H9 (cell line): ENCODE measurements around the gene CHGA. TPM values are rescaled to one million over a fixed set of nuclear protein-coding genes. Genes with fewer than 3 reads are reported as not detected.

Source experiments
- DNase-seq: peaks from one replicate; pipeline ENCODE4 v3.0.0-alpha.2; 2017
- H2AFZ ChIP-seq: one replicate; pipeline ENCODE4 v1.6.1; 2013; ENCODE audit warnings: mild to moderate bottlenecking, low read length, control low read depth, moderate library complexity
- H2AK5ac ChIP-seq: 2 replicates; pipeline ENCODE4 v1.6.1; 2013; ENCODE audit warnings: low read length, control low read depth, mixed read lengths; ENCODE audit not compliant: insufficient read length
- H2BK120ac ChIP-seq: one replicate; pipeline ENCODE4 v1.6.1; 2013; ENCODE audit warnings: low read depth, mild to moderate bottlenecking, low read length, control low read depth, inconsistent platforms; ENCODE audit not compliant: poor library complexity, severe bottlenecking
- H2BK12ac ChIP-seq: 2 replicates; pipeline ENCODE4 v1.6.1; 2013; ENCODE audit warnings: low read length, control low read depth, mixed read lengths, low read depth; ENCODE audit not compliant: insufficient read length
- H2BK15ac ChIP-seq: 2 replicates; pipeline ENCODE4 v1.6.1; 2013; ENCODE audit warnings: low read depth, low read length, control low read depth
- H2BK20ac ChIP-seq: one replicate; pipeline ENCODE4 v1.6.1; 2013; ENCODE audit warnings: low read depth, mild to moderate bottlenecking, low read length, control low read depth, inconsistent platforms; ENCODE audit not compliant: poor library complexity, severe bottlenecking
- H2BK5ac ChIP-seq: 2 replicates; pipeline ENCODE4 v1.6.1; 2013; ENCODE audit warnings: low read length, control low read depth, mixed read lengths; ENCODE audit not compliant: insufficient read length
- H3K14ac ChIP-seq: 2 replicates; pipeline ENCODE4 v1.6.1; 2013; ENCODE audit warnings: low read length, control low read depth; ENCODE audit not compliant: insufficient read depth
- H3K18ac ChIP-seq: 2 replicates; pipeline ENCODE4 v1.6.1; 2013; ENCODE audit warnings: low read depth, mild to moderate bottlenecking, mixed read lengths, low read length, control low read depth; ENCODE audit not compliant: insufficient read length
- H3K23ac ChIP-seq: 2 replicates; pipeline ENCODE4 v1.6.1; 2013; ENCODE audit warnings: low read length, control low read depth, mixed read lengths, low read depth; ENCODE audit not compliant: insufficient read length
- H3K23me2 ChIP-seq: 2 replicates; pipeline ENCODE4 v1.6.1; 2013; ENCODE audit warnings: low read depth, mild to moderate bottlenecking, mixed read lengths, low read length, control low read depth; ENCODE audit not compliant: insufficient read length, poor library complexity, severe bottlenecking
- H3K27ac ChIP-seq: 2 replicates; pipeline ENCODE4 v1.5.1; 2013; ENCODE audit warnings: low read length, control low read depth, mixed read lengths, low read depth; ENCODE audit not compliant: insufficient read length
- H3K27me3 ChIP-seq: 2 replicates; pipeline ENCODE4 v1.6.1; 2013; ENCODE audit warnings: low read length, control low read depth, inconsistent platforms; ENCODE audit not compliant: insufficient read depth
- H3K4ac ChIP-seq: 2 replicates; pipeline ENCODE4 v1.6.1; 2013; ENCODE audit warnings: low read depth, mild to moderate bottlenecking, control low read depth, inconsistent platforms, low read length, moderate library complexity
- H3K4me1 ChIP-seq: 2 replicates; pipeline ENCODE4 v1.6.1; 2013; ENCODE audit warnings: low read length, control low read depth, inconsistent platforms; ENCODE audit not compliant: insufficient read depth
- H3K4me2 ChIP-seq: 2 replicates; pipeline ENCODE4 v1.6.1; 2013; ENCODE audit warnings: low read length, control low read depth, mixed read lengths; ENCODE audit not compliant: insufficient read length, insufficient read depth
- H3K56ac ChIP-seq: 2 replicates; pipeline ENCODE4 v1.6.1; 2013; ENCODE audit warnings: low read depth, mild to moderate bottlenecking, mixed read lengths, low read length, control low read depth; ENCODE audit not compliant: insufficient read length
- H3K79me1 ChIP-seq: 2 replicates; pipeline ENCODE4 v1.6.1; 2013; ENCODE audit warnings: low read depth, mild to moderate bottlenecking, moderate library complexity, low read length, control low read depth, inconsistent platforms; ENCODE audit not compliant: insufficient read depth, poor library complexity, severe bottlenecking
- H3K79me2 ChIP-seq: 2 replicates; pipeline ENCODE4 v1.6.1; 2013; ENCODE audit warnings: low read length, control low read depth, inconsistent platforms; ENCODE audit not compliant: insufficient read depth
- H3K9ac ChIP-seq: 2 replicates; pipeline ENCODE4 v1.6.1; 2013; ENCODE audit warnings: low read length, control low read depth, mixed read lengths; ENCODE audit not compliant: insufficient read length; ENCODE audit errors: extremely low read depth
- H3K9me3 ChIP-seq: one replicate; pipeline ENCODE4 v1.6.1; 2013; ENCODE audit warnings: low read depth, low read length, inconsistent platforms; ENCODE audit not compliant: control insufficient read depth
- H3T11ph ChIP-seq: one replicate; pipeline ENCODE4 v1.6.1; 2013; ENCODE audit warnings: mild to moderate bottlenecking, low read length, control low read depth, inconsistent platforms
- H4K20me1 ChIP-seq: one replicate; pipeline ENCODE4 v1.6.1; 2013; ENCODE audit not compliant: control insufficient read depth, insufficient read length, insufficient read depth
- H4K5ac ChIP-seq: 2 replicates; pipeline ENCODE4 v1.6.1; 2013; ENCODE audit warnings: low read depth, mild to moderate bottlenecking, mixed read lengths, low read length, control low read depth; ENCODE audit not compliant: insufficient read length
- H4K8ac ChIP-seq: replicated peaks from 2 replicates; pipeline ENCODE4 v1.6.1; 2013; ENCODE audit warnings: low read length, control low read depth, mixed read lengths, low read depth; ENCODE audit not compliant: insufficient read length
- H4K91ac ChIP-seq: 2 replicates; pipeline ENCODE4 v1.6.1; 2013; ENCODE audit warnings: low read depth, mild to moderate bottlenecking, moderate library complexity, mixed read lengths, low read length, control low read depth; ENCODE audit not compliant: insufficient read length
- H3K27ac Mint-ChIP-seq, 3 experiments: 2 replicates in 2 of 3; 3 replicates in 1 of 3; pipeline ENCODE4 v1.8.0; 2020 to 2021; ENCODE audit warnings: mixed read lengths in 3 of 3, mild to moderate bottlenecking in 1 of 3, moderate library complexity in 1 of 3
- H3K27me3 Mint-ChIP-seq: 2 replicates; pipeline ENCODE4 v1.8.0; 2021; ENCODE audit warnings: low read depth, mild to moderate bottlenecking, moderate library complexity, mixed read lengths
- H3K36me3 Mint-ChIP-seq, 3 experiments: 2 replicates in 2 of 3; 3 replicates in 1 of 3; pipeline ENCODE4 v1.8.0; 2020 to 2021; ENCODE audit warnings: low read depth in 3 of 3, mixed read lengths in 3 of 3; ENCODE audit not compliant: insufficient read depth in 1 of 3
- H3K4me1 Mint-ChIP-seq, 2 experiments: 2 replicates each; pipeline ENCODE4 v1.8.0; 2020; ENCODE audit warnings: mixed read lengths in 2 of 2
- H3K4me3 Mint-ChIP-seq, 2 experiments: 2 replicates in 1 of 2; 3 replicates in 1 of 2; pipeline ENCODE4 v1.8.0; 2020 to 2021; ENCODE audit warnings: mild to moderate bottlenecking in 2 of 2, mixed read lengths in 2 of 2, moderate library complexity in 1 of 2
- H3K9me3 Mint-ChIP-seq, 2 experiments: 2 replicates in 1 of 2; 3 replicates in 1 of 2; pipeline ENCODE4 v1.8.0; 2020; ENCODE audit warnings: mild to moderate bottlenecking in 2 of 2, mixed read lengths in 2 of 2, moderate library complexity in 1 of 2
- WGBS: extraction: QIAGEN DNeasy Blood & Tissue Kit; methylation state at CpG from one replicate; pipeline ENCODE4 v1.1.7; 2013; ENCODE audit warnings: missing lambda C conversion rate, low lambda C conversion rate, mixed read lengths; ENCODE audit not compliant: insufficient read length; ENCODE audit errors: extremely low coverage; 5-methylcytosine and 5-hydroxymethylcytosine counted together
- total RNA-seq: library from RNA; stranded (reverse); gene quantifications from 2 replicates; pipeline ENCODE4 v1.2.1, GENCODE V29; 2021
- TF ChIP-seq, protein P1 (sequence below): fragments of 200-600 bp; sonication (generic); conservative IDR thresholded peaks from 3 replicates; pipeline ENCODE4 v1.8.0; 2021; ENCODE audit warnings: antibody characterized with exemption, mild to moderate bottlenecking

CHGA gene
- total RNA-seq, 1 experiment from 2014 or later = 6.7 TPM

DNA sequence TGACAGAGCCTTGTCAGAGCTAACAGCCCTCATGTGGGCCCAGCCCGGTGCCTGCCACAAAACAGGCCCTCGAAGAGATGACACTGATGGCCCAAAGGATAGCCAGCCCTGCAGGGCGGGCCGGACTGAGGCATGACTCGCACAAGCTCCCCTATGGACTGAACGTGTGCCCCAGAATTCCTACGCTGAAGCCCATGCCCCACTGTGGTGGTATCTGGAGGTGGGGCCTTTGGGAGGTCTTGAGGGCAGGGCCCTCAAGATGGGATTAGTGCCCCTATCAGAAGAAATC is 38.6 kb downstream of the CHGA start:
- Mint-ChIP-seq H3K9me3 (peaks cover 6 to 13% of the 10 kb centered on the region in 2 experiments), H3K4me1 (peaks cover 25 to 27% of the 10 kb centered on the region in 2 experiments)

More for the DNA sequence above, 38.6 kb downstream of the CHGA start:
- H3K27ac ChIP-seq = no peak overlapping the region
- no peak overlapping the region for H2AFZ ChIP-seq
- H4K8ac ChIP-seq = no peak overlapping the region
- H3K56ac ChIP-seq = no peak overlapping the region
- no peaks in the 10 kb centered on the region for H3K79me1 ChIP-seq
- H3K27me3 Mint-ChIP-seq = no peaks in the 10 kb centered on the region
- no peak overlapping the region for H3K4me2 ChIP-seq
- peaks cover 15 to 35% (median 20%) of the 10 kb centered on the region in 3 experiments for H3K36me3 Mint-ChIP-seq
- H3K79me2 ChIP-seq = no peaks in the 10 kb centered on the region
- H2AK5ac ChIP-seq = no peak overlapping the region
- H2BK12ac ChIP-seq = no peak overlapping the region
- H3K27me3 ChIP-seq = no peaks in the 10 kb centered on the region
- H3K23me2 ChIP-seq = no peaks in the 10 kb centered on the region
- no CpG with 5 or more reads among the region's 7 CpGs for WGBS
- no peak overlapping the region for H2BK15ac ChIP-seq
- H4K91ac ChIP-seq = no peak overlapping the region
- H3K4me1 ChIP-seq = no peaks in the 10 kb centered on the region
- H3K27ac Mint-ChIP-seq = 0 out of 7 replicates have a peak overlapping the region, but pooled peaks of 1 of the 3 experiments have one; percentile 28
- no peak for DNase-seq
- H3K4me3 Mint-ChIP-seq = no peak overlapping the region
- no peak overlapping the region for H2BK5ac ChIP-seq
- no peak overlapping the region; the same call in 1 of the 2 replicates for H3K14ac ChIP-seq
- TF ChIP-seq, protein P1, sequence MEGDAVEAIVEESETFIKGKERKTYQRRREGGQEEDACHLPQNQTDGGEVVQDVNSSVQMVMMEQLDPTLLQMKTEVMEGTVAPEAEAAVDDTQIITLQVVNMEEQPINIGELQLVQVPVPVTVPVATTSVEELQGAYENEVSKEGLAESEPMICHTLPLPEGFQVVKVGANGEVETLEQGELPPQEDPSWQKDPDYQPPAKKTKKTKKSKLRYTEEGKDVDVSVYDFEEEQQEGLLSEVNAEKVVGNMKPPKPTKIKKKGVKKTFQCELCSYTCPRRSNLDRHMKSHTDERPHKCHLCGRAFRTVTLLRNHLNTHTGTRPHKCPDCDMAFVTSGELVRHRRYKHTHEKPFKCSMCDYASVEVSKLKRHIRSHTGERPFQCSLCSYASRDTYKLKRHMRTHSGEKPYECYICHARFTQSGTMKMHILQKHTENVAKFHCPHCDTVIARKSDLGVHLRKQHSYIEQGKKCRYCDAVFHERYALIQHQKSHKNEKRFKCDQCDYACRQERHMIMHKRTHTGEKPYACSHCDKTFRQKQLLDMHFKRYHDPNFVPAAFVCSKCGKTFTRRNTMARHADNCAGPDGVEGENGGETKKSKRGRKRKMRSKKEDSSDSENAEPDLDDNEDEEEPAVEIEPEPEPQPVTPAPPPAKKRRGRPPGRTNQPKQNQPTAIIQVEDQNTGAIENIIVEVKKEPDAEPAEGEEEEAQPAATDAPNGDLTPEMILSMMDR = no peak
- no peak overlapping the region for H4K5ac ChIP-seq
- no peak overlapping the region for H3K23ac ChIP-seq
- H3K18ac ChIP-seq = no peak overlapping the region
- no peak overlapping the region for H3K4ac ChIP-seq
- H2BK120ac ChIP-seq = no peak overlapping the region
- H4K20me1 ChIP-seq = no peaks in the 10 kb centered on the region
- H2BK20ac ChIP-seq = no peak overlapping the region
- H3K9me3 ChIP-seq = no peaks in the 10 kb centered on the region
- no peak overlapping the region for H3T11ph ChIP-seq
- no peak overlapping the region for H3K9ac ChIP-seq
